ENCODE data around the gene QRICH1.

The QRICH1 gene

GRCh38 chr3:48984663-48985062 lies 109.2 kb downstream of the QRICH1 start:
- H3K4me1 ChIP-seq (ENCODE audit: control insufficient read depth, low read length) = peaks cover 13% of the 10 kb centered on the region
- H3K27ac ChIP-seq (ENCODE audit: low read depth, low read length) = no peak overlapping the region
- TF ChIP-seq EZH2phosphoT487 (IDR thresholded peaks at IDR 0.05; ENCODE audit: borderline replicate concordance, low read length) = no peak
- TF ChIP-seq CTCF (IDR thresholded peaks at IDR 0.05; ENCODE audit: low read depth, low read length, poor library complexity, severe bottlenecking) = no peak

GRCh38 chr3:48983096-48983495 lies 110.8 kb downstream of the QRICH1 start:
- Histone ChIP-seq H3K9me2 (replicated peaks; ENCODE audit: control insufficient read depth, low read length) (no peaks in the 10 kb centered on the region), H3K36me3 (ENCODE audit: control insufficient read depth, low read length) (peaks cover 74% of the 10 kb centered on the region)
- no peak for TF ChIP-seq CTCF (IDR thresholded peaks at IDR 0.05; ENCODE audit: low read depth, low read length, poor library complexity, severe bottlenecking)
- no peak for TF ChIP-seq EZH2phosphoT487 (IDR thresholded peaks at IDR 0.05; ENCODE audit: borderline replicate concordance, low read length)

More at GRCh38 chr3:48984663-48985062, 109.2 kb downstream of the QRICH1 start:
- H3K9me2 ChIP-seq (replicated peaks; ENCODE audit: control insufficient read depth, low read length) = no peaks in the 10 kb centered on the region
- no peaks in the 10 kb centered on the region for H3K9me3 ChIP-seq (ENCODE audit: control insufficient read depth, insufficient read depth, low read length)
- peaks cover 65% of the 10 kb centered on the region for H3K36me3 ChIP-seq (ENCODE audit: control insufficient read depth, low read length)
- H3F3A ChIP-seq (ENCODE audit: control insufficient read depth, insufficient read depth) = peaks cover 12% of the 10 kb centered on the region
- no peaks in the 10 kb centered on the region for H3K27me3 ChIP-seq (ENCODE audit: control insufficient read depth, low read length)
- H3K4me3 ChIP-seq (ENCODE audit: low read length) = no peak overlapping the region
- no peak overlapping the region for H3K4me2 ChIP-seq (ENCODE audit: low read length)
- no peaks in the 10 kb centered on the region for H4K20me1 ChIP-seq (ENCODE audit: control insufficient read depth, insufficient read depth, low read depth, low read length)
- H3K79me2 ChIP-seq (ENCODE audit: control insufficient read depth, low read length) = peaks cover 9% of the 10 kb centered on the region

GRCh38 chr3:48982686-48983085 lies 111.2 kb downstream of the QRICH1 start:
- Histone ChIP-seq H3F3A (ENCODE audit: control insufficient read depth, insufficient read depth) (peaks cover 12% of the 10 kb centered on the region), H3K9me2 (replicated peaks; ENCODE audit: control insufficient read depth, low read length) (no peaks in the 10 kb centered on the region), H3K9me3 (ENCODE audit: control insufficient read depth, insufficient read depth, low read length) (no peaks in the 10 kb centered on the region), H3K4me1 (ENCODE audit: control insufficient read depth, low read length) (no peaks in the 10 kb centered on the region), H3K27ac (ENCODE audit: low read depth, low read length) (no peak overlapping the region), H3K4me2 (ENCODE audit: low read length) (no peak overlapping the region), H3K79me2 (ENCODE audit: control insufficient read depth, low read length) (no peaks in the 10 kb centered on the region; the same call in 1 of the 2 replicates), H3K36me3 (ENCODE audit: control insufficient read depth, low read length) (peaks cover 77% of the 10 kb centered on the region), H3K27me3 (ENCODE audit: control insufficient read depth, low read length) (no peaks in the 10 kb centered on the region), H3K4me3 (ENCODE audit: low read length) (no peak overlapping the region), H4K20me1 (ENCODE audit: control insufficient read depth, insufficient read depth, low read depth, low read length) (no peaks in the 10 kb centered on the region)
- TF ChIP-seq CTCF (IDR thresholded peaks at IDR 0.05; ENCODE audit: low read depth, low read length, poor library complexity, severe bottlenecking) (no peak), EZH2phosphoT487 (IDR thresholded peaks at IDR 0.05; ENCODE audit: borderline replicate concordance, low read length) (no peak)

More at GRCh38 chr3:48983096-48983495, 110.8 kb downstream of the QRICH1 start:
- no peaks in the 10 kb centered on the region for H3K27me3 ChIP-seq (ENCODE audit: control insufficient read depth, low read length)
- peaks cover 12% of the 10 kb centered on the region for H3F3A ChIP-seq (ENCODE audit: control insufficient read depth, insufficient read depth)
- H3K4me1 ChIP-seq (ENCODE audit: control insufficient read depth, low read length) = no peaks in the 10 kb centered on the region; the same call in 1 of the 2 replicates
- no peaks in the 10 kb centered on the region for H3K9me3 ChIP-seq (ENCODE audit: control insufficient read depth, insufficient read depth, low read length)
- no peak overlapping the region for H3K27ac ChIP-seq (ENCODE audit: low read depth, low read length)
- no peaks in the 10 kb centered on the region; the same call in 1 of the 2 replicates for H3K79me2 ChIP-seq (ENCODE audit: control insufficient read depth, low read length)
- H3K4me2 ChIP-seq (ENCODE audit: low read length) = no peak overlapping the region
- H4K20me1 ChIP-seq (ENCODE audit: control insufficient read depth, insufficient read depth, low read depth, low read length) = no peaks in the 10 kb centered on the region
- H3K4me3 ChIP-seq (ENCODE audit: low read length) = no peak overlapping the region

All from DOHH2 (cell line).